ENCODE measurements around the gene ATP10A.

DNA sequence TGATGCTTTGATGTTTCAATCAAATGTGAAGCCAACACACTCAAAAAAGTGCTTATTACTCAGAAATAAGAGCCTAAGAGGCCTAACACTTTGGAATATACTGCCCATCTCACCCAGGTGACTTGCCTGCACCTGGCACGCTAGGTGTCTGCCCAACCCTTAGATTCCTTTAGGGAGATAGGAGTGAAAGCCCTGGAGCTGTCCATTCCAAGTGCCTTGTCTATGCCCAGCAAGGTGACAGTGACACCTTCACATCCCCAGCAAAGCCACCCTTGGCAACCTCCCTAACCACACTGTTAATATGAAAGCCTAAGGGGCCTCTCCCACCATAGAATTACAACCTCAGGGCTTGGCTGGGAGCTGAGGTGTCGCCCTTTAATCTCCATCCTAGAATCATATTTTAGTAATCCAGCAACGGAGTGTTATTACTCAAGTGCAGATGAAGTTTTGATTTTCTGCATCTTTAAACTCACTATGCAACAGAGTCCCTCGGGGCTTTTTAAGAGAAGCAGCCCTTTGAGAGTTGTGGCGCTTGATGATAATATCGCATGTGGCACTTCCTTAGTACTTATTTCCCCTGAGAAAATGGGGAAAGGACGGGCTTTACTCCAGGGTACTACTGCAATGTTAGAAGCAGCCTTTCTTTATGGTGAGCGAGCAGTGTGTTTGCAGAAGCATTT is 24.8 kb downstream of the ATP10A start:
- TF ChIP-seq, protein P1, sequence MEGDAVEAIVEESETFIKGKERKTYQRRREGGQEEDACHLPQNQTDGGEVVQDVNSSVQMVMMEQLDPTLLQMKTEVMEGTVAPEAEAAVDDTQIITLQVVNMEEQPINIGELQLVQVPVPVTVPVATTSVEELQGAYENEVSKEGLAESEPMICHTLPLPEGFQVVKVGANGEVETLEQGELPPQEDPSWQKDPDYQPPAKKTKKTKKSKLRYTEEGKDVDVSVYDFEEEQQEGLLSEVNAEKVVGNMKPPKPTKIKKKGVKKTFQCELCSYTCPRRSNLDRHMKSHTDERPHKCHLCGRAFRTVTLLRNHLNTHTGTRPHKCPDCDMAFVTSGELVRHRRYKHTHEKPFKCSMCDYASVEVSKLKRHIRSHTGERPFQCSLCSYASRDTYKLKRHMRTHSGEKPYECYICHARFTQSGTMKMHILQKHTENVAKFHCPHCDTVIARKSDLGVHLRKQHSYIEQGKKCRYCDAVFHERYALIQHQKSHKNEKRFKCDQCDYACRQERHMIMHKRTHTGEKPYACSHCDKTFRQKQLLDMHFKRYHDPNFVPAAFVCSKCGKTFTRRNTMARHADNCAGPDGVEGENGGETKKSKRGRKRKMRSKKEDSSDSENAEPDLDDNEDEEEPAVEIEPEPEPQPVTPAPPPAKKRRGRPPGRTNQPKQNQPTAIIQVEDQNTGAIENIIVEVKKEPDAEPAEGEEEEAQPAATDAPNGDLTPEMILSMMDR (IDR thresholded peaks at IDR 0.05; ENCODE audit: low read length) = no peak
- TF ChIP-seq EZH2 (IDR thresholded peaks at IDR 0.05; ENCODE audit: borderline replicate concordance, low read length) = no peak
